Measurements from ENCODE around the gene ETV2. TPM values are rescaled to one million over a fixed set of nuclear protein-coding genes. Genes with fewer than 3 reads are reported as not detected.

Gene ETV2
- total RNA-seq, 2 donors from 2014 or later = 1.2 to 6.6 TPM

- no peak overlapping the region for H3K4me3 ChIP-seq
- TF ChIP-seq POLR2A (IDR thresholded peaks at IDR 0.05) = no peak
- TF ChIP-seq CTCF (IDR thresholded peaks at IDR 0.05) = no peak
- no peak for TF ChIP-seq POLR2AphosphoS5 (IDR thresholded peaks at IDR 0.05)
- no peaks in the 10 kb centered on the region for H3K27me3 ChIP-seq (replicated peaks; ENCODE audit: insufficient read depth)
- H3K27ac ChIP-seq = no peak overlapping the region
- intact Hi-C loops (cut with DNase I) = no loop called here
- H3K36me3 ChIP-seq = no peaks in the 10 kb centered on the region
- no peaks in the 10 kb centered on the region for H3K9me3 ChIP-seq
- DNase-seq (ENCODE audit: low spot score) = no peak
- no peaks in the 10 kb centered on the region for H3K4me1 ChIP-seq (replicated peaks)
- WGBS = 92% methylated on average over 12 of the region's 12 CpGs
Observed at GRCh38 chr19:35619290-35619923, 22.1 kb upstream of the ETV2 start.

- 95% methylated on average over 17 of the region's 17 CpGs for WGBS
Observed at GRCh38 chr19:35620001-35620400, 21.5 kb upstream of the ETV2 start.

GRCh38 chr19:35621708-35622107 lies 19.8 kb upstream of the ETV2 start:
- WGBS = 94% methylated on average over 9 of the region's 9 CpGs
- Histone ChIP-seq H3K4me3 (no peak overlapping the region), H3K27ac (no peak overlapping the region), H3K27me3 (replicated peaks; ENCODE audit: insufficient read depth) (no peaks in the 10 kb centered on the region), H3K36me3 (no peaks in the 10 kb centered on the region), H3K9me3 (no peaks in the 10 kb centered on the region), H3K4me1 (replicated peaks) (no peaks in the 10 kb centered on the region)
- intact Hi-C loops (cut with DNase I) = no loop called here
- TF ChIP-seq POLR2AphosphoS5 (IDR thresholded peaks at IDR 0.05) = no peak
- no peak for TF ChIP-seq POLR2A (IDR thresholded peaks at IDR 0.05)
- TF ChIP-seq CTCF (IDR thresholded peaks at IDR 0.05) = no peak
- no peak for DNase-seq (ENCODE audit: low spot score)

More at GRCh38 chr19:35620001-35620400, 21.5 kb upstream of the ETV2 start:
- Histone ChIP-seq H3K4me1 (replicated peaks) (no peaks in the 10 kb centered on the region), H3K9me3 (no peaks in the 10 kb centered on the region), H3K4me3 (no peak overlapping the region), H3K27ac (no peak overlapping the region), H3K27me3 (replicated peaks; ENCODE audit: insufficient read depth) (no peaks in the 10 kb centered on the region), H3K36me3 (no peaks in the 10 kb centered on the region)
- DNase-seq (ENCODE audit: low spot score) = no peak
- TF ChIP-seq CTCF (IDR thresholded peaks at IDR 0.05) (no peak), POLR2A (IDR thresholded peaks at IDR 0.05) (no peak), POLR2AphosphoS5 (IDR thresholded peaks at IDR 0.05) (no peak)
- intact Hi-C loops (cut with DNase I) = no loop called here

- 92% methylated on average over 13 of the region's 13 CpGs for WGBS
Observed at GRCh38 chr19:35622750-35623149, 18.8 kb upstream of the ETV2 start.

More at GRCh38 chr19:35622750-35623149, 18.8 kb upstream of the ETV2 start:
- TF ChIP-seq POLR2AphosphoS5 (IDR thresholded peaks at IDR 0.05) (no peak), POLR2A (IDR thresholded peaks at IDR 0.05) (no peak), CTCF (IDR thresholded peaks at IDR 0.05) (no peak)
- Histone ChIP-seq H3K9me3 (no peaks in the 10 kb centered on the region), H3K27me3 (replicated peaks; ENCODE audit: insufficient read depth) (no peaks in the 10 kb centered on the region), H3K27ac (no peak overlapping the region), H3K4me3 (no peak overlapping the region), H3K4me1 (replicated peaks) (no peaks in the 10 kb centered on the region), H3K36me3 (no peaks in the 10 kb centered on the region)
- intact Hi-C loops (cut with DNase I) = no loop called here
- DNase-seq (ENCODE audit: low spot score) = no peak
